ENCODE results near the gene PALM.

DNA sequence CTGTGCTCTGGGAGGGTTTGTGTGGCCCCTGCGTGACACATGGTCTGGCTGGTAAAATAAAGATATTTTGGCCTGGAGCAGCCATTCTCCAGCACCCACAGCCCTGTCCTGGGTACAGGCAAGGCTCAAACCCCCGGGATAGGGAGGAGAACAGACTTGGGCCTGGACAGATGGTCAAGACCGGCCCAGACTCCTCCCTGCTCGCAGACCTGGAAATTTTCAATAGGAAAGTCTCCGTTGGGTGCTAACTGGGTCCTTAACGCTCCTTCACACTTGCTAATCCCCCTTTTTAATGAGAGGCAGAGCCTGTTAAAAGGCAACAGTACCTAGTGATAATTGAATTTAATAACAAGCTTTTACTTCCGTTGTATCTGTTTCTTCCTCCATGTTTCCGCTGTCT lies 2.5 kb downstream of the PALM start:
- no peak for TF ChIP-seq EZH2 (IDR thresholded peaks at IDR 0.05; ENCODE audit: insufficient read depth, low read length)
- TF ChIP-seq, protein P1, sequence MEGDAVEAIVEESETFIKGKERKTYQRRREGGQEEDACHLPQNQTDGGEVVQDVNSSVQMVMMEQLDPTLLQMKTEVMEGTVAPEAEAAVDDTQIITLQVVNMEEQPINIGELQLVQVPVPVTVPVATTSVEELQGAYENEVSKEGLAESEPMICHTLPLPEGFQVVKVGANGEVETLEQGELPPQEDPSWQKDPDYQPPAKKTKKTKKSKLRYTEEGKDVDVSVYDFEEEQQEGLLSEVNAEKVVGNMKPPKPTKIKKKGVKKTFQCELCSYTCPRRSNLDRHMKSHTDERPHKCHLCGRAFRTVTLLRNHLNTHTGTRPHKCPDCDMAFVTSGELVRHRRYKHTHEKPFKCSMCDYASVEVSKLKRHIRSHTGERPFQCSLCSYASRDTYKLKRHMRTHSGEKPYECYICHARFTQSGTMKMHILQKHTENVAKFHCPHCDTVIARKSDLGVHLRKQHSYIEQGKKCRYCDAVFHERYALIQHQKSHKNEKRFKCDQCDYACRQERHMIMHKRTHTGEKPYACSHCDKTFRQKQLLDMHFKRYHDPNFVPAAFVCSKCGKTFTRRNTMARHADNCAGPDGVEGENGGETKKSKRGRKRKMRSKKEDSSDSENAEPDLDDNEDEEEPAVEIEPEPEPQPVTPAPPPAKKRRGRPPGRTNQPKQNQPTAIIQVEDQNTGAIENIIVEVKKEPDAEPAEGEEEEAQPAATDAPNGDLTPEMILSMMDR (IDR thresholded peaks at IDR 0.05; ENCODE audit: insufficient read depth, low read depth, low read length), result no peak
